ENCODE data around the gene GPAM. TPM values are rescaled to one million over a fixed set of nuclear protein-coding genes. Genes with fewer than 3 reads are reported as not detected.

Gene GPAM
- polyA plus RNA-seq, 2 donors = 1.1 to 1.5 TPM

DNA sequence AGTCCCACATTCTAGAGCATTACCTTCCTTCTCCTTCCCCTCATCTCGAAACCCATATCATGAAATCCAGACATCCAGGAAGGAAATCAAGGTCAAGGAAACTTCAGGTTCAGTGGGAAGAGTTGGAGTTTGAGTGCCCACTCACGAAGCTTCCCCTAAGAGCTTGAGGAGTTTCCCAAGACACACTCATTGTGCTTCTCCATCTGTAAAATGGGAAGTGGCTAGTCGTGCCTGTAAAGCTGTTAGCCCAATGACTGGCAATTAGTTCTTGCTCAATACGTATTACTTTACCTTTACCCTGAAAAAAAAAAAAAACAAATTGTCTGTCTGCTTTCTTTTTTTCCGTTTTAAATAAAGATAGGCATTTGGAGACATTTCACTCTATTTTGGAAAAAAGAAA is 42.3 kb downstream of the GPAM start:
- Histone ChIP-seq H3K27ac (ENCODE audit: low read depth in 2 of 2, low read length in 1 of 2) (no peak overlapping the region), H3K9me3 (ENCODE audit: control insufficient read depth in 2 of 2, insufficient read depth in 1 of 2, low read depth in 1 of 2, low read length in 1 of 2) (no peaks in the 10 kb centered on the region), H3K4me3 (ENCODE audit: low read depth in 1 of 2, low read length in 2 of 2) (no peak overlapping the region), H3K4me1 (ENCODE audit: control insufficient read depth in 2 of 2, insufficient read depth in 2 of 2, low read length in 1 of 2) (peaks cover 0 to 4% of the 10 kb centered on the region in 2 donors), H3K27me3 (ENCODE audit: control insufficient read depth in 1 of 2, insufficient read depth in 2 of 2, low read length in 2 of 2) (no peaks in the 10 kb centered on the region), H3K36me3 (ENCODE audit: control insufficient read depth in 2 of 2, insufficient read depth in 2 of 2, low read length in 1 of 2) (no peaks in the 10 kb centered on the region)
- WGBS, 2 donors = 75 to 81% methylated on average over 5 of the region's 5 CpGs

DNA sequence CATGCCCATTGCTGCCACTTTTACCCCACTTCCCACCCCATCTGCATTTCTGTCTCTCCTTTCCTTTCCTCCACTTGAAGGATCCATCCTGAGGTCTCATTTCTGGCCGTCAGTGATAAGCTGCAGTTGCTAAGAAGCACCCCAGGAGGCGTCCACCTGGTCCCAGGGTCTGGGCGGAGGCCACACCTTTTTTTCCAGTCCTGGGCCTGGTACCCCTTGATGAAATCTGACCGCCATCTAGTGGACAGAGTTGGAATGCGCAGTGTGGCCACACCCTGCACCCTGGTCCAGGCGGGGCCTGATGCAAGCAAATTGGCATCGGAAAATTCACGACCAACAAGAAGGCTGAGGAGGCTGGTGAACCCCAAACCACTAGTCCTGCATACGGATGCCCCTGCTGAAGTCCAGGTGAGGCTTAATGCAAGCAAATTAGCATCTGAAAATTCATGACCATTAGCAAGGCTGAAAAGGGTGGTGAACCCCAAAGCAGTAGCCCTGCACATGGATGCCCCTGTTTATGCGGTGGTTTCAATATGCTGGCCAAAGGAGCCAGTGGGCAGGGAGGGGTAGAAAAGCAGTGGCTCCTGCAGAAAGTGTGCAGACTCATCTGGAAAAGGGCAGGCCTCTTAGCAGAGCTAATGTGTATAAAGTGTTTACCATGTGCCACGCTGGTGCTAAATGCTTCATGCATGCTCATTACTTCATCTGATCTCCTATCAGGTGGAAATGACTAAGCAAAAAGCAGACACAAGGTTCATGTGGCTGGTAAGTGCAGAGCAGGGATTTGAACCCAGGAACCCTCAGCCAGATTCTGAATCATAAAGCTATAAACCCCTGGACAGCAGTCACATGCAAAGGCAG is 43.2 kb downstream of the GPAM start:
- no peak overlapping the region for H3K27ac ChIP-seq (ENCODE audit: low read depth in 2 of 2, low read length in 1 of 2)
- no peak overlapping the region for H3K4me3 ChIP-seq (ENCODE audit: low read depth in 1 of 2, low read length in 2 of 2)
- no peaks in the 10 kb centered on the region for H3K36me3 ChIP-seq (ENCODE audit: control insufficient read depth in 2 of 2, insufficient read depth in 2 of 2, low read length in 1 of 2)
- no peaks in the 10 kb centered on the region for H3K27me3 ChIP-seq (ENCODE audit: control insufficient read depth in 1 of 2, insufficient read depth in 2 of 2, low read length in 2 of 2)
- no peaks in the 10 kb centered on the region for H3K9me3 ChIP-seq (ENCODE audit: control insufficient read depth in 2 of 2, insufficient read depth in 1 of 2, low read depth in 1 of 2, low read length in 1 of 2)
- 19 to 24% methylated on average over 11 of the region's 11 CpGs for WGBS, 2 donors
- H3K4me1 ChIP-seq (ENCODE audit: control insufficient read depth in 2 of 2, insufficient read depth in 2 of 2, low read length in 1 of 2) = peaks cover 0 to 4% of the 10 kb centered on the region in 2 donors

DNA sequence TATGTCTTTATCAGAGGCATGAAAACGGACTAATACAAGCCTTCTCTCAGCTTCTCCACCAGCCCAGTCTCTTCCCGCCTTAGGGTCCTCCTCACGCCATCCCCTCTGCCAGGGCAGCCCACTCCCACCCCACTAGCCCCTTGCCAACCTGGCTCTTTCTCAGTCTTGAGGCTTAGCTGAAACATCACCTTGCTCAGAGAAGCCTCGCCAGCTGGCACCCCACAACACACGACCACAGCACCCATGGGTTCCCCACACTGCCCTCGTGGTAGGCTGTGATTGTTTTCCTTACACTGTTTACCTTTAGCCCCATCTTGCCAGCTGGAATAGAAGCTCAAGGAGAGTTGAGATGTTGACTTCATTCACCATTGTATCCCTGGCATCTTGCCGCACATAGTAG is 44.4 kb downstream of the GPAM start:
- H3K27ac ChIP-seq (ENCODE audit: low read depth in 2 of 2, low read length in 1 of 2) = no peak overlapping the region
- H3K9me3 ChIP-seq (ENCODE audit: control insufficient read depth in 2 of 2, insufficient read depth in 1 of 2, low read depth in 1 of 2, low read length in 1 of 2) = no peaks in the 10 kb centered on the region
- H3K27me3 ChIP-seq (ENCODE audit: control insufficient read depth in 1 of 2, insufficient read depth in 2 of 2, low read length in 2 of 2) = no peaks in the 10 kb centered on the region
- H3K36me3 ChIP-seq (ENCODE audit: control insufficient read depth in 2 of 2, insufficient read depth in 2 of 2, low read length in 1 of 2) = no peaks in the 10 kb centered on the region
- H3K4me3 ChIP-seq (ENCODE audit: low read depth in 1 of 2, low read length in 2 of 2) = no peak overlapping the region
- 83 to 85% methylated on average over 7 of the region's 7 CpGs for WGBS, 2 donors
- H3K4me1 ChIP-seq (ENCODE audit: control insufficient read depth in 2 of 2, insufficient read depth in 2 of 2, low read length in 1 of 2) = peaks cover 0 to 4% of the 10 kb centered on the region in 2 donors

- Histone ChIP-seq H3K36me3 (ENCODE audit: control insufficient read depth in 2 of 2, insufficient read depth in 2 of 2, low read length in 1 of 2) (no peaks in the 10 kb centered on the region), H3K27ac (ENCODE audit: low read depth in 2 of 2, low read length in 1 of 2) (no peak overlapping the region), H3K27me3 (ENCODE audit: control insufficient read depth in 1 of 2, insufficient read depth in 2 of 2, low read length in 2 of 2) (no peaks in the 10 kb centered on the region), H3K9me3 (ENCODE audit: control insufficient read depth in 2 of 2, insufficient read depth in 1 of 2, low read depth in 1 of 2, low read length in 1 of 2) (no peaks in the 10 kb centered on the region), H3K4me1 (ENCODE audit: control insufficient read depth in 2 of 2, insufficient read depth in 2 of 2, low read length in 1 of 2) (peaks cover 0 to 4% of the 10 kb centered on the region in 2 donors), H3K4me3 (ENCODE audit: low read depth in 1 of 2, low read length in 2 of 2) (no peak overlapping the region)
- WGBS, 2 donors = 49 to 52% methylated on average over 13 of the region's 13 CpGs
Observed at GRCh38 chr10:112137154-112137987, 46.2 kb downstream of the GPAM start.

DNA sequence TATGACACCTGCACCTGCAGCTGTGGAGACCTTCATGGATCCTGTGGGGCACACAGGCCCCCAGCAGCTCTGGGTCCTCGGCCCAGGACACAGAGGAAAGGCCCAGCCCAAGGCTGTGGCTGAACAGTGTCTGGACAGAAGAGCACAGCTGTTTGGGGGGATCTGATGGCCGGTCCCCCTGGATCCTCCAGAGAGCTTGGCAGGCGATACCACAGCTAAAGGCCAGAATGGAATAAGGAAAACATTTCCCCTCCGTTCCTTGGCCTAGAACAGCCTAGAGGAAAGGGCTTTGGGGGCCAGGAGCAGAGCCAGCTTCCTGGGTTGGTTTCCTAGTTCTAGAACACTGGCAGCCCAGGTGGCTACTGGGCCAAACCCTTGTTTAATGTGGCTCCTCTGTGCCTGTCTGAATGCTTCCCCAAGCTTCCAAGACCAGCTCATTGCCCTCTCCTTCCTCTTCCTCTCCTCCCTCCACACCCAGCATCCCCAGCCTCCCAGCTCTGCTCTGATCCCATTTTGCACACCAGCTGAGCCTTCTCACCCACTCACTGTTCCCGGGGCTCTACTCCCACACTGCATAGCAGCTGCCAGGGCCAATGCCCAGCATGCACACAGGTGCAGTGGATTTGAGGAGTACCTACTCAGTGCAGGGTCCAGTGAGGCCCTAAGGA is 46.9 kb downstream of the GPAM start:
- no peak overlapping the region for H3K27ac ChIP-seq (ENCODE audit: low read depth in 2 of 2, low read length in 1 of 2)
- H3K36me3 ChIP-seq (ENCODE audit: control insufficient read depth in 2 of 2, insufficient read depth in 2 of 2, low read length in 1 of 2) = no peaks in the 10 kb centered on the region
- H3K9me3 ChIP-seq (ENCODE audit: control insufficient read depth in 2 of 2, insufficient read depth in 1 of 2, low read depth in 1 of 2, low read length in 1 of 2) = no peaks in the 10 kb centered on the region
- H3K27me3 ChIP-seq (ENCODE audit: control insufficient read depth in 1 of 2, insufficient read depth in 2 of 2, low read length in 2 of 2) = no peaks in the 10 kb centered on the region
- WGBS, 2 donors = 65 to 78% methylated on average over 5 of the region's 5 CpGs
- H3K4me1 ChIP-seq (ENCODE audit: control insufficient read depth in 2 of 2, insufficient read depth in 2 of 2, low read length in 1 of 2) = peaks cover 0 to 4% of the 10 kb centered on the region in 2 donors
- H3K4me3 ChIP-seq (ENCODE audit: low read depth in 1 of 2, low read length in 2 of 2) = no peak overlapping the region

DNA sequence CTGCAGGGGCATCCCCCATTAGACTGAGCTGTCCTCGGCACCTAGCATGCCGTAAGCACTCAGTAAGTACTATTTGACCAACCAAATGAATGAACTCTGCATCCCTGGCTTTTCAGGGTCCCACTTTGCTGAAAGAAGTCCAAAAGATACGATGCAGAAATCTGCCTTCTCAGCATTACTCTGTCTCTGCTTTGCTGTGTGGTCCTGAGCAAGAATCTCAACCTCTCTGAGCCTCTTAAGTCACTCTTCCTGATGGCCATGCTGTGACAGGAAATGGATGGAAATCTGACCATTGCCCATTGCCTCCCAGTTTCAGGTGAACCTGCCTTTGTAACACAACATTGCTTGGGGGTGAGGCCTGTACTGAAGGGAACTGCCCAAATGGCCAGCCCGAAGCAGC is 48.0 kb downstream of the GPAM start:
- 88 to 91% methylated on average over 4 of the region's 4 CpGs for WGBS, 2 donors
- Histone ChIP-seq H3K9me3 (ENCODE audit: control insufficient read depth in 2 of 2, insufficient read depth in 1 of 2, low read depth in 1 of 2, low read length in 1 of 2) (no peaks in the 10 kb centered on the region), H3K27ac (ENCODE audit: low read depth in 2 of 2, low read length in 1 of 2) (no peak overlapping the region)

GRCh38 chr10:112132435-112132834 is 51.1 kb downstream of the GPAM start:
- Histone ChIP-seq H3K4me3 (ENCODE audit: low read depth in 1 of 2, low read length in 2 of 2) (no peak overlapping the region), H3K4me1 (ENCODE audit: control insufficient read depth in 2 of 2, insufficient read depth in 2 of 2, low read length in 1 of 2) (peaks cover 0 to 4% of the 10 kb centered on the region in 2 donors), H3K36me3 (ENCODE audit: control insufficient read depth in 2 of 2, insufficient read depth in 2 of 2, low read length in 1 of 2) (no peaks in the 10 kb centered on the region), H3K27me3 (ENCODE audit: control insufficient read depth in 1 of 2, insufficient read depth in 2 of 2, low read length in 2 of 2) (no peaks in the 10 kb centered on the region), H3K9me3 (ENCODE audit: control insufficient read depth in 2 of 2, insufficient read depth in 1 of 2, low read depth in 1 of 2, low read length in 1 of 2) (no peaks in the 10 kb centered on the region), H3K27ac (ENCODE audit: low read depth in 2 of 2, low read length in 1 of 2) (no peak overlapping the region)
- WGBS, 2 donors = 67 to 71% methylated on average over 4 of the region's 4 CpGs

More for the DNA sequence above, 48.0 kb downstream of the GPAM start:
- Histone ChIP-seq H3K27me3 (ENCODE audit: control insufficient read depth in 1 of 2, insufficient read depth in 2 of 2, low read length in 2 of 2) (no peaks in the 10 kb centered on the region), H3K36me3 (ENCODE audit: control insufficient read depth in 2 of 2, insufficient read depth in 2 of 2, low read length in 1 of 2) (no peaks in the 10 kb centered on the region), H3K4me1 (ENCODE audit: control insufficient read depth in 2 of 2, insufficient read depth in 2 of 2, low read length in 1 of 2) (peaks cover 0 to 4% of the 10 kb centered on the region in 2 donors), H3K4me3 (ENCODE audit: low read depth in 1 of 2, low read length in 2 of 2) (no peak overlapping the region)

DNA sequence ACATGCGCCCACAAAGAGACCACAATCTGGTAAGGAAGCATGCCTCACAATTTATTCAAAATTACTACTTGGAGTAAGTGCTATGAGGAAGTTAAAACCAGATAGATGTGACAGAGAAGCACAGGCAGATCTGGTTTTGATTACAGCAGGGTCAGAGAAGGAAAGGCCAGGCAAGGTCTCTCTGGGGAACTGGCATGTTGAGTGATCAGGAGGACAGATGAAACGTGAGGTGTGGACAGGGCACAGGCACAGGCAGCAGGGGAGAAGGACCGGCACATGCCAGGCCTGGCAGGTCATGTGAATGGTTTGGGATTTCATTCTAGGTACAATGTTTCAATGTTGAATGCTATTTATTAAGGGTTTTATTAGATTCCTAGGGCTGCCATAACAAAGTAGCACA is 51.6 kb downstream of the GPAM start:
- 77% methylated on average over 3 of the region's 3 CpGs for WGBS, 2 donors
- Histone ChIP-seq H3K27me3 (ENCODE audit: control insufficient read depth in 1 of 2, insufficient read depth in 2 of 2, low read length in 2 of 2) (no peaks in the 10 kb centered on the region), H3K27ac (ENCODE audit: low read depth in 2 of 2, low read length in 1 of 2) (no peak overlapping the region), H3K9me3 (ENCODE audit: control insufficient read depth in 2 of 2, insufficient read depth in 1 of 2, low read depth in 1 of 2, low read length in 1 of 2) (no peaks in the 10 kb centered on the region), H3K4me3 (ENCODE audit: low read depth in 1 of 2, low read length in 2 of 2) (no peak overlapping the region), H3K4me1 (ENCODE audit: control insufficient read depth in 2 of 2, insufficient read depth in 2 of 2, low read length in 1 of 2) (peaks cover 0 to 3% of the 10 kb centered on the region in 2 donors), H3K36me3 (ENCODE audit: control insufficient read depth in 2 of 2, insufficient read depth in 2 of 2, low read length in 1 of 2) (no peaks in the 10 kb centered on the region)

DNA sequence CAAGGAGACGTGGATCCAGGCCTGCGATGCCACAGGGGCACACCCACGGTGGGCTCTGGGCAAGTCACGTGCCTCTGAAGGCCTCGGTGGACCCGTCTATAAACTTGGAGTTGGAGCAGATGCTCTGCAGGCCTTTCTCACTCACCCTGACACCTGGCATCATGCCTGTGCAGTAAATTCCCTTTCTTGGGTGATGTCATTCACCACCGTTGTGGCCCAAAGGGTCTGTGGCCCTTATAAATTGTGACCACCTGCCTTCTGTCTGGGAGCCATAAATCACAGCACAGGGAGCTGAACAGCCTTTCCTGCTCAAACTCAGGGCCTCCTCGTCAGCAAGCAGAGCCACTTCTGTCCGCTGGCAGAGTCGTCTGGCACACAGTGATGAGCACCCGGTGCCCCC is 52.2 kb downstream of the GPAM start:
- Histone ChIP-seq H3K4me1 (ENCODE audit: control insufficient read depth in 2 of 2, insufficient read depth in 2 of 2, low read length in 1 of 2) (no peaks in the 10 kb centered on the region), H3K36me3 (ENCODE audit: control insufficient read depth in 2 of 2, insufficient read depth in 2 of 2, low read length in 1 of 2) (no peaks in the 10 kb centered on the region), H3K4me3 (ENCODE audit: low read depth in 1 of 2, low read length in 2 of 2) (no peak overlapping the region), H3K27me3 (ENCODE audit: control insufficient read depth in 1 of 2, insufficient read depth in 2 of 2, low read length in 2 of 2) (no peaks in the 10 kb centered on the region), H3K9me3 (ENCODE audit: control insufficient read depth in 2 of 2, insufficient read depth in 1 of 2, low read depth in 1 of 2, low read length in 1 of 2) (no peaks in the 10 kb centered on the region), H3K27ac (ENCODE audit: low read depth in 2 of 2, low read length in 1 of 2) (no peak overlapping the region)
- WGBS, 2 donors = 73 to 77% methylated on average over 11 of the region's 11 CpGs

All from esophagus (tissue), 2 donors.